C4-2B (cell line): Measurements from ENCODE around the gene LRMDA.

Experiments used
- H3K27ac ChIP-seq: fragments of 450-650 bp; 2 replicates; pipeline ENCODE4 v1.5.1; 2017
- CTCF ChIP-seq: fragments of 450-650 bp; conservative IDR thresholded peaks from 2 replicates; pipeline ENCODE4 v1.5.1; 2017; ENCODE audit warnings: mild to moderate bottlenecking
- ZFX ChIP-seq: fragments of 450-650 bp; IDR thresholded peaks from 2 replicates; pipeline ENCODE4 v1.6.1; 2017

Gene LRMDA

GRCh38 chr10:76017733-76018433, 586.5 kb downstream of the LRMDA start:
- TF ChIP-seq CTCF (no peak), ZFX (no peak)
- H3K27ac ChIP-seq, result no peak overlapping the region

- no peak overlapping the region for H3K27ac ChIP-seq
- no peak for TF ChIP-seq CTCF
- no peak for TF ChIP-seq ZFX
These were observed 589.2 kb downstream of the LRMDA start for GRCh38 chr10:76020630-76021029.

- TF ChIP-seq CTCF (no peak), ZFX (no peak)
- H3K27ac ChIP-seq, result no peak overlapping the region
These were observed 590.0 kb downstream of the LRMDA start for GRCh38 chr10:76021398-76021797.

GRCh38 chr10:76022366-76022765, 590.9 kb downstream of the LRMDA start:
- H3K27ac ChIP-seq, result no peak overlapping the region
- TF ChIP-seq CTCF (no peak), ZFX (no peak)

GRCh38 chr10:76023007-76023406, 591.6 kb downstream of the LRMDA start:
- H3K27ac ChIP-seq, result no peak overlapping the region
- TF ChIP-seq ZFX (no peak), CTCF (no peak)

GRCh38 chr10:76024460-76025123, 593.2 kb downstream of the LRMDA start:
- no peak overlapping the region for H3K27ac ChIP-seq
- TF ChIP-seq ZFX (no peak), CTCF (no peak)

- H3K27ac ChIP-seq, result no peak overlapping the region
- TF ChIP-seq ZFX, result no peak
- no peak for TF ChIP-seq CTCF
These were observed 593.7 kb downstream of the LRMDA start for GRCh38 chr10:76025124-76025477.
